Tibial nerve (tissue), 4 donors: ENCODE results near the gene TRIM24. TPM values are rescaled to one million over a fixed set of nuclear protein-coding genes. Genes with fewer than 3 reads are reported as not detected.

Experiments used
- DNase-seq, 2 donors: peaks; one replicate each; pipeline ENCODE4 v3.0.0-alpha.2; 2019; ENCODE audit warnings: low spot score in 2 of 2
- H3K27ac ChIP-seq, 4 donors: fragments of 200-600 bp; sonication (generic) in 3 of 4; one replicate each; pipeline ENCODE4 v1.5.1; 2017 to 2019; ENCODE audit warnings: mild to moderate bottlenecking in 1 of 4
- H3K27me3 ChIP-seq, 2 donors: fragments of 200-600 bp; sonication (generic) in 1 of 2; one replicate each; pipeline versions ENCODE4 v1.5.1 to v1.6.0; 2017 to 2019
- H3K36me3 ChIP-seq, 3 donors: fragments of 200-600 bp; sonication (generic); one replicate each; pipeline ENCODE4 v1.5.1; 2018 to 2019
- H3K4me1 ChIP-seq, 4 donors: fragments of 200-600 bp; sonication (generic) in 3 of 4; one replicate each; pipeline ENCODE4 v1.5.1; 2017 to 2019
- H3K4me3 ChIP-seq, 4 donors: fragments of 200-600 bp; sonication (generic) in 3 of 4; one replicate each; pipeline ENCODE4 v1.5.1; 2017 to 2019; ENCODE audit warnings: mild to moderate bottlenecking in 1 of 4, moderate library complexity in 1 of 4
- H3K9me3 ChIP-seq, 4 donors: fragments of 200-600 bp; sonication (generic) in 3 of 4; one replicate each; pipeline ENCODE4 v1.5.1; 2017 to 2019
- EP300 ChIP-seq, 2 donors: sonication (generic); formaldehyde crosslinking; IDR thresholded peaks; one replicate each; pipeline ENCODE4 v1.6.1; 2017; ENCODE audit warnings: antibody characterized with exemption in 2 of 2, mild to moderate bottlenecking in 1 of 2
- POLR2A ChIP-seq, 2 donors: fragments of 450-650 bp; IDR thresholded peaks; one replicate each; pipeline ENCODE4 v1.6.1; 2017; ENCODE audit warnings: antibody characterized with exemption in 2 of 2, mild to moderate bottlenecking in 2 of 2, moderate library complexity in 2 of 2
- WGBS, 2 donors: methylation state at CpG; one replicate each; pipeline ENCODE4 v1.1.5; 2018; 5-methylcytosine and 5-hydroxymethylcytosine counted together
- total RNA-seq, 4 donors: library from RNA; depleted of rRNA; stranded (reverse); fragments of >200 nt; gene quantifications; one replicate each; pipeline ENCODE4 v1.1.0, GENCODE V29; 2016
- TF ChIP-seq, protein P1 (sequence below), 5 experiments: fragments of 200-600 bp in 3 of 5; fragments of 450-650 bp in 2 of 5; sonication (generic) in 3 of 5; IDR thresholded peaks; one replicate each; pipeline ENCODE4 v1.5.1; 2016 to 2019; ENCODE audit warnings: antibody characterized with exemption in 5 of 5, mild to moderate bottlenecking in 3 of 5, moderate library complexity in 2 of 5

Gene TRIM24
- total RNA-seq, 4 donors from 2014 or later, result 15.9 to 20.5 (median 17.7) TPM

DNA sequence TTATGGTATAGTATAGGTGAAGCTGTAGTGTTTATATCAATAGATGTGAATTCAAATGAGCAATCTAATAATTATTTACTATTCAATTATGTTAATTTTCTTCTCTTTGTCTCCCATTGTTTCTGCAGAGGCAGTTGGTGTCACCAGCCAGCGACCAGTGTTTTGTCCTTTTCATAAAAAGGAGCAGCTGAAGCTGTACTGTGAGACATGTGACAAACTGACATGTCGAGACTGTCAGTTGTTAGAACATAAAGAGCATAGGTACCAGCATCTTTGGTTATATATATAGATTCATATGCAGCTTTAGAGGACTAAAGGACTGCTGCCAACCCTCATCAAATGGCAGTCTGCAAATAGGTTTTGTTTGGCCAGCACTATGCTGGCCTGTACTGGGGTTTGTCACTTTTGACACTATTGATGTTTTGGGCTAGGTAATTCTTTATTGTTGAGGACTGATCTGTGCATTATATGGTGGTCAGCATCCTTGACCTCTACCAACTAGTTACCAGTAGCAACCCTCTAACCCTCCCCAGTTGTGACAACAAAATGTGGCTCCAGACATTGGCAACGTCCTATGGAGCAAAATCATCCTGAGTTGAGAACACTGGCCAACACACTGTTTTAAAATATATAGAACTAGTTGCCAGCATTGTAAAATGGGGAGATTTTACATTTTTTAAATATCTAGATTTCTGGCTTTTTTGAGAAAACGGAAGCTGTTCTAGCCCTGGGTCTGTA lies 59.2 kb downstream of the TRIM24 start:
- Histone ChIP-seq H3K36me3 (peaks cover 3 to 83% (median 15%) of the 10 kb centered on the region in 3 donors), H3K9me3 (no peaks in the 10 kb centered on the region), H3K27me3 (no peaks in the 10 kb centered on the region), H3K27ac (no peak overlapping the region), H3K4me3 (no peak overlapping the region), H3K4me1 (no peaks in the 10 kb centered on the region)
- TF ChIP-seq EP300 (IDR thresholded peaks at IDR 0.05) (no peak), POLR2A (IDR thresholded peaks at IDR 0.05) (no peak)
- TF ChIP-seq, protein P1, sequence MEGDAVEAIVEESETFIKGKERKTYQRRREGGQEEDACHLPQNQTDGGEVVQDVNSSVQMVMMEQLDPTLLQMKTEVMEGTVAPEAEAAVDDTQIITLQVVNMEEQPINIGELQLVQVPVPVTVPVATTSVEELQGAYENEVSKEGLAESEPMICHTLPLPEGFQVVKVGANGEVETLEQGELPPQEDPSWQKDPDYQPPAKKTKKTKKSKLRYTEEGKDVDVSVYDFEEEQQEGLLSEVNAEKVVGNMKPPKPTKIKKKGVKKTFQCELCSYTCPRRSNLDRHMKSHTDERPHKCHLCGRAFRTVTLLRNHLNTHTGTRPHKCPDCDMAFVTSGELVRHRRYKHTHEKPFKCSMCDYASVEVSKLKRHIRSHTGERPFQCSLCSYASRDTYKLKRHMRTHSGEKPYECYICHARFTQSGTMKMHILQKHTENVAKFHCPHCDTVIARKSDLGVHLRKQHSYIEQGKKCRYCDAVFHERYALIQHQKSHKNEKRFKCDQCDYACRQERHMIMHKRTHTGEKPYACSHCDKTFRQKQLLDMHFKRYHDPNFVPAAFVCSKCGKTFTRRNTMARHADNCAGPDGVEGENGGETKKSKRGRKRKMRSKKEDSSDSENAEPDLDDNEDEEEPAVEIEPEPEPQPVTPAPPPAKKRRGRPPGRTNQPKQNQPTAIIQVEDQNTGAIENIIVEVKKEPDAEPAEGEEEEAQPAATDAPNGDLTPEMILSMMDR (IDR thresholded peaks at IDR 0.05), result no peak
- no peak for DNase-seq
- 92 to 97% methylated on average over 4 of the region's 4 CpGs for WGBS, 2 donors

DNA sequence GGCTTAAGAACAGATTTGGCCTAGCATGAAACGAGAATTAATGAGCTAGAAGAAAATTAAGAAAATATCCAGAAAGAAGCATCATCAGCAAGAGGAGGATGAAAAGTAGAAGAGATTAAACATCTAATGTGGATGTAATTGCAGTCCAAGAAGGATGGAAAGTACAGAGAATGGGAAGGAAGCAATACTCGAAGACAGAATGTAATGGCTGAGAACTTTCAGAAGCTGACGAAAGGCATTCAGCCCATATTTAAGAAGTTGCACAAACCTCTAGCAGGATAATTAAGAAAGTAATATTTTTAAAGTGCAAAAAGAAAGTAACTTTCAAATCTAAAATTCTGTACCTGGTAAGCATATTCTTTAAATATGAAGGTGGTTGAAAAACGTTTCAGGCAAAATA lies 60.7 kb downstream of the TRIM24 start:
- WGBS, 2 donors, result 93 to 94% methylated on average over 4 of the region's 4 CpGs

DNA sequence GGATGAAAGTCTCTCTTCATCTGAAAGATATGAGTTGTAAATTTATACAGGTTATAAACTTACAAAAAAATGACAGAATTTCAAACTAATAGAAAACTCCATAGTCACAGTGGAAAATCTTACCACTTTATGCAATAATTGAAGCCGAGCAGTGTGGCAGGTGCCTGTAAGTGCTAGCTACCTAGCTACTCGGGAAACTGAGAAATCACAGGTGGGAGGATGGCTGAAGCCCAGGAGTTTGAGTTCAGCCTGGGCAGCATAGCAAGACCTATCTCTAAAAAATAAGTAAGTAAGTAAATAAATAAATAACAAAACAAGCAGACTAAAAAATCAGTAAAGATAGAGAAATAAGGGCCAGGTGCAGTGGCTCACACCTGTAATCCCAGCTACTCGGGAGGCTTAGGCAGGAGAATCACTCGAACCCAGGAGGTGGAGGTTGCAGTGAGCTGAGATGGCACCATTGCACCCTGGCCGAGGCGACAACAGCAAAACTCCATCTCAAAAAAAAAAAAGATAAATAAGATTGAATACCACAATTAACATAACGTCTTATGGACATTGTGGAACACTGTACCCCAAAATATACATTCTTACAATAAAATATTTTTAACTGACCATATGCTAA lies 61.9 kb downstream of the TRIM24 start:
- no peaks in the 10 kb centered on the region for H3K4me1 ChIP-seq
- TF ChIP-seq POLR2A (IDR thresholded peaks at IDR 0.05) (no peak), EP300 (IDR thresholded peaks at IDR 0.05) (no peak)
- TF ChIP-seq, protein P1 (IDR thresholded peaks at IDR 0.05), result no peak
- H3K27me3 ChIP-seq, result no peaks in the 10 kb centered on the region
- peaks cover 0 to 16% (median 6%) of the 10 kb centered on the region in 4 donors for H3K9me3 ChIP-seq
- no peak for DNase-seq
- H3K36me3 ChIP-seq, result peaks cover 3 to 86% (median 25%) of the 10 kb centered on the region in 3 donors
- no peak overlapping the region for H3K27ac ChIP-seq
- H3K4me3 ChIP-seq, result no peak overlapping the region
- WGBS, 2 donors, result 97% methylated on average over 7 of the region's 7 CpGs

More for the DNA sequence above, 60.7 kb downstream of the TRIM24 start:
- TF ChIP-seq, protein P1 (IDR thresholded peaks at IDR 0.05), result no peak
- no peak for TF ChIP-seq POLR2A (IDR thresholded peaks at IDR 0.05)
- no peak for TF ChIP-seq EP300 (IDR thresholded peaks at IDR 0.05)
- Histone ChIP-seq H3K4me1 (no peaks in the 10 kb centered on the region), H3K27ac (no peak overlapping the region), H3K27me3 (no peaks in the 10 kb centered on the region), H3K4me3 (no peak overlapping the region), H3K9me3 (peaks cover 0 to 6% (median 2%) of the 10 kb centered on the region in 4 donors), H3K36me3 (peaks cover 3 to 86% (median 23%) of the 10 kb centered on the region in 3 donors)
- no peak for DNase-seq

DNA sequence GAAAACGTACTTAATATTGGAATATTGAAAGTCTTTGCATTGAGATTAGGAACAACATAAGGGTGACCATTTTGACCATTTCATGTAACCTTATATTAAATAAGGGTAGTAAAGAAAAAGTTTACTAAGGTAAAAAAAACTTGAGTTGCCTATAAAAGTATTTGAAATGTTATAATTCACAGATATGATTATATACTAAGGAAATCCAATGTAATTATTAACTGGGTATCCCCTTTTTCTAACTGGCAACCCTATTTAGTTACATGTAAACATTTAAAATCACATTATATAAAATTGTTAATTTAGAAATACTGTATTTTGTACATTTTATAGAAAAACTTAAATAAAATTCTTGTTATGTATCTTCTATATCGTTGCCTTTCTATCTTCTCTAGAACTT lies 64.2 kb downstream of the TRIM24 start:
- 97 to 99% methylated on average over 2 of the region's 2 CpGs for WGBS, 2 donors
- peaks cover 0 to 38% (median 22%) of the 10 kb centered on the region in 4 donors for H3K9me3 ChIP-seq
- peaks cover under 1 to 92% (median 22%) of the 10 kb centered on the region in 3 donors for H3K36me3 ChIP-seq
- H3K4me3 ChIP-seq, result no peak overlapping the region
- H3K27me3 ChIP-seq, result no peaks in the 10 kb centered on the region
- TF ChIP-seq EP300 (IDR thresholded peaks at IDR 0.05) (no peak), POLR2A (IDR thresholded peaks at IDR 0.05) (no peak)
- TF ChIP-seq, protein P1 (IDR thresholded peaks at IDR 0.05), result no peak
- no peak for DNase-seq
- no peaks in the 10 kb centered on the region for H3K4me1 ChIP-seq
- no peak overlapping the region for H3K27ac ChIP-seq

DNA sequence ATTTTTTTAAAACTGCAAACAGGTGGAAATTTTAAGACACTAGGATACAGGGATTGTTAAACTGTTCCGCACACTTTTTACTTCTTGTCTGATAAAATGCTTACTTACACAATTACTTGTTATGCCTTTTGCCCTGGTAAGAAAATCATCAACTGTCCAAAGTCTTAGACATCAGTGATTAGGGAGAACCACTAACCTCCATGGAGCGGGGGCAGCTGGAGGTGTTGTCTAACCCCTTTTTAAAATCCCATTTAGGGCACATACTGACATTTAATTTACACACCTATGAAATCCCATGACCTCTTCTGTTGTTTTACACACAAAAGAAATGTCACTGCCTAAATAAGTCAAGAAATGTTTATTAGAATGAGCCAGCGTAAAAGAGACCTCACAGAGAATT lies 65.7 kb downstream of the TRIM24 start:
- H3K27ac ChIP-seq, result no peak overlapping the region
- no peak for TF ChIP-seq EP300 (IDR thresholded peaks at IDR 0.05)
- TF ChIP-seq, protein P1 (IDR thresholded peaks at IDR 0.05), result no peak
- no peak for TF ChIP-seq POLR2A (IDR thresholded peaks at IDR 0.05)
- H3K9me3 ChIP-seq, result peaks cover 0 to 43% (median 23%) of the 10 kb centered on the region in 4 donors
- no peak for DNase-seq
- 97 to 98% methylated on average over 3 of the region's 3 CpGs for WGBS, 2 donors
- no peaks in the 10 kb centered on the region for H3K4me1 ChIP-seq
- H3K4me3 ChIP-seq, result no peak overlapping the region
- no peaks in the 10 kb centered on the region for H3K27me3 ChIP-seq
- H3K36me3 ChIP-seq, result peaks cover 0 to 92% (median 9%) of the 10 kb centered on the region in 3 donors
